IMR-90 (cell line): ENCODE results near the gene LIN52. TPM values are rescaled to one million over a fixed set of nuclear protein-coding genes. Genes with fewer than 3 reads are reported as not detected.

Experiments
- ATAC-seq: fragments of 200-7000 bp; cut with Tn5 transposase; 2 replicates; pipeline ENCODE4 v1.9.1; 2020; ENCODE audit warnings: low read depth, mild to moderate bottlenecking, moderate library complexity
- BruUV-seq: library from RNA; stranded (reverse); fragments of 400-500 nt; replicated peaks from 2 replicates; lab custom pipeline; 2021; lab: Mats Ljungman, UMichigan
- CTCF ChIA-PET: fragments of 300-600 bp; formaldehyde crosslinking; extraction: SDS; loops from one replicate; lab custom pipeline; 2021; ENCODE audit warnings: antibody characterized with exemption; lab: Yijun Ruan, JAX
- POLR2A ChIA-PET: fragments of 300-600 bp; sonication (Branson Sonifier 250); formaldehyde crosslinking; loops from one replicate; lab custom pipeline; 2022; ENCODE audit warnings: antibody characterized with exemption; ENCODE audit not compliant: unreplicated experiment; lab: Charles Lee
- DNase-seq: peaks from one replicate; pipeline ENCODE4 v3.0.0; 2013
- H2AFZ ChIP-seq: replicated peaks from 2 replicates; pipeline ENCODE3; 2013; ENCODE audit warnings: low read length, mild to moderate bottlenecking; ENCODE audit not compliant: poor library complexity
- H2AK5ac ChIP-seq: 2 replicates; pipeline ENCODE4 v1.6.1; 2013; ENCODE audit warnings: low read depth, low read length, inconsistent platforms
- H2AK9ac ChIP-seq: replicated peaks from 2 replicates; pipeline ENCODE3; 2013; ENCODE audit warnings: mild to moderate bottlenecking, low read depth, low read length, moderate library complexity; ENCODE audit not compliant: poor library complexity
- H2BK120ac ChIP-seq: 2 replicates; pipeline ENCODE4 v1.6.1; 2013; ENCODE audit warnings: low read depth, low read length, inconsistent platforms
- H2BK15ac ChIP-seq: 3 replicates; pipeline ENCODE4 v1.6.1; 2013; ENCODE audit warnings: low read depth, low read length, inconsistent platforms
- H2BK20ac ChIP-seq: 2 replicates; pipeline ENCODE4 v1.6.1; 2013; ENCODE audit warnings: low read depth, mild to moderate bottlenecking, inconsistent platforms, low read length, moderate library complexity
- H2BK5ac ChIP-seq: 2 replicates; pipeline ENCODE4 v1.6.1; 2013; ENCODE audit warnings: mild to moderate bottlenecking, low read depth, low read length, inconsistent platforms; ENCODE audit not compliant: poor library complexity, severe bottlenecking
- H3K14ac ChIP-seq: replicated peaks from 2 replicates; pipeline ENCODE4 v1.6.1; 2013; ENCODE audit warnings: low read depth, low read length, inconsistent platforms
- H3K18ac ChIP-seq: 2 replicates; pipeline ENCODE4 v1.6.1; 2013; ENCODE audit warnings: low read depth, low read length, control low read depth
- H3K23ac ChIP-seq: 2 replicates; pipeline ENCODE4 v1.6.1; 2013; ENCODE audit warnings: low read depth, low read length, inconsistent platforms
- H3K27ac ChIP-seq: 2 replicates; pipeline ENCODE4 v1.5.1; 2013; ENCODE audit warnings: mild to moderate bottlenecking, control low read depth, low read length; ENCODE audit not compliant: insufficient read depth
- H3K27me3 ChIP-seq: 2 replicates; pipeline ENCODE4 v1.6.1; 2013; ENCODE audit warnings: low read length; ENCODE audit not compliant: control insufficient read depth, insufficient read depth
- H3K36me3 ChIP-seq: 2 replicates; pipeline ENCODE4 v1.6.1; 2013; ENCODE audit warnings: low read length, mixed read lengths; ENCODE audit not compliant: control insufficient read depth, insufficient read depth
- H3K4ac ChIP-seq: 2 replicates; pipeline ENCODE4 v1.6.1; 2013; ENCODE audit warnings: low read depth, low read length, inconsistent platforms
- H3K4me1 ChIP-seq: 2 replicates; pipeline ENCODE4 v1.6.1; 2013; ENCODE audit warnings: low read length, mixed read lengths; ENCODE audit not compliant: control insufficient read depth, insufficient read depth
- H3K4me2 ChIP-seq: 2 replicates; pipeline ENCODE4 v1.6.1; 2013; ENCODE audit warnings: low read depth, mild to moderate bottlenecking, control low read depth, low read length, moderate library complexity
- H3K4me3 ChIP-seq: 2 replicates; pipeline ENCODE4 v1.5.1; 2013; ENCODE audit warnings: low read depth, mild to moderate bottlenecking, control low read depth, low read length, moderate library complexity; ENCODE audit not compliant: insufficient read depth
- H3K56ac ChIP-seq: 2 replicates; pipeline ENCODE4 v1.6.1; 2013; ENCODE audit warnings: low read length, inconsistent platforms; ENCODE audit not compliant: insufficient read depth; ENCODE audit errors: extremely low read depth
- H3K79me1 ChIP-seq, 2 experiments: 2 replicates each; pipeline ENCODE4 v1.6.1; 2013; ENCODE audit warnings: low read length in 2 of 2, inconsistent platforms in 1 of 2, low read depth in 1 of 2
- H3K9ac ChIP-seq: 2 replicates; pipeline ENCODE4 v1.6.1; 2013; ENCODE audit warnings: low read depth, low read length, control low read depth
- H3K9me1 ChIP-seq: 2 replicates; pipeline ENCODE4 v1.6.1; 2013; ENCODE audit warnings: low read length, inconsistent platforms; ENCODE audit not compliant: insufficient read depth
- H3K9me3 ChIP-seq: 2 replicates; pipeline ENCODE4 v1.6.1; 2013; ENCODE audit warnings: low read length; ENCODE audit not compliant: control insufficient read depth, insufficient read depth
- H4K20me1 ChIP-seq: 2 replicates; pipeline ENCODE4 v1.6.1; 2013; ENCODE audit warnings: low read length, inconsistent platforms; ENCODE audit not compliant: insufficient read depth
- H4K5ac ChIP-seq: 2 replicates; pipeline ENCODE4 v1.6.1; 2013; ENCODE audit warnings: mild to moderate bottlenecking, low read depth, low read length, control low read depth
- H4K8ac ChIP-seq, 2 experiments: 2 replicates each; pipeline ENCODE4 v1.6.1; 2013; ENCODE audit warnings: low read depth in 2 of 2, low read length in 2 of 2, control low read depth in 1 of 2, inconsistent platforms in 1 of 2
- H4K91ac ChIP-seq: 2 replicates; pipeline ENCODE4 v1.6.1; 2013; ENCODE audit warnings: low read depth, low read length, inconsistent platforms; ENCODE audit not compliant: insufficient read depth
- BHLHE40 ChIP-seq: fragments of 150-350 bp; IDR thresholded peaks from 2 replicates; pipeline ENCODE4 v1.6.1; 2016; ENCODE audit warnings: mild to moderate bottlenecking, low read depth, low read length
- CHD1 ChIP-seq: IDR thresholded peaks from 2 replicates; pipeline ENCODE4 v1.6.1; 2012; ENCODE audit warnings: low read depth, low read length, improper control_type of control experiment
- CTCF ChIP-seq: conservative IDR thresholded peaks from 2 replicates; pipeline ENCODE4 v1.5.1; 2012; ENCODE audit warnings: mild to moderate bottlenecking, low read depth, low read length, improper control_type of control experiment
- ELK1 ChIP-seq: fragments of 150-350 bp; IDR thresholded peaks from 2 replicates; pipeline ENCODE4 v1.6.1; 2016; ENCODE audit warnings: low read depth, mild to moderate bottlenecking, low read length, moderate library complexity, borderline replicate concordance
- FOS ChIP-seq: fragments of 150-350 bp; IDR thresholded peaks from 2 replicates; pipeline ENCODE4 v1.6.1; 2016; ENCODE audit warnings: low read depth, low read length
- MAFK ChIP-seq: IDR thresholded peaks from 2 replicates; pipeline ENCODE4 v1.6.1; 2012; ENCODE audit warnings: low read depth, low read length, improper control_type of control experiment
- MAZ ChIP-seq: IDR thresholded peaks from 2 replicates; pipeline ENCODE4 v1.6.1; 2012; ENCODE audit warnings: low read depth, mild to moderate bottlenecking, low read length, improper control_type of control experiment, moderate library complexity, borderline replicate concordance
- MXI1 ChIP-seq: IDR thresholded peaks from 2 replicates; pipeline ENCODE4 v1.6.1; 2012; ENCODE audit warnings: low read depth, mild to moderate bottlenecking, low read length, moderate library complexity, borderline replicate concordance
- POLR2A ChIP-seq: IDR thresholded peaks from 2 replicates; pipeline ENCODE4 v1.6.1; 2012; ENCODE audit warnings: mild to moderate bottlenecking, low read depth, low read length
- RCOR1 ChIP-seq: IDR thresholded peaks from 2 replicates; pipeline ENCODE4 v1.6.1; 2012; ENCODE audit warnings: mild to moderate bottlenecking, low read length, improper control_type of control experiment; ENCODE audit not compliant: insufficient replicate concordance
- RFX5 ChIP-seq: IDR thresholded peaks from 2 replicates; pipeline ENCODE4 v1.8.0; 2012; ENCODE audit warnings: low read depth, mild to moderate bottlenecking, low read length, moderate library complexity
- SMC3 ChIP-seq: fragments of 150-350 bp; IDR thresholded peaks from 2 replicates; pipeline ENCODE4 v1.6.1; 2016; ENCODE audit warnings: low read depth, mild to moderate bottlenecking, antibody characterized with exemption, low read length, moderate library complexity
- USF2 ChIP-seq: fragments of 150-350 bp; IDR thresholded peaks from 2 replicates; pipeline ENCODE4 v1.6.1; 2017; ENCODE audit warnings: mild to moderate bottlenecking, antibody characterized with exemption, low read length, low read depth
- WGBS, 2 experiments: methylation state at CpG; one replicate each; pipeline versions ENCODE4 v1.1.5 to v1.1.7; 2013; ENCODE audit warnings: missing lambda C conversion rate in 2 of 2; ENCODE audit not compliant: insufficient read length in 1 of 2; ENCODE audit errors: extremely low coverage in 2 of 2; 5-methylcytosine and 5-hydroxymethylcytosine counted together
- dilution Hi-C: fragments of 300-500 bp; cut with HindIII; formaldehyde crosslinking; loops from one replicate; pipeline ENCODE4 v1.14.3; 2018; ENCODE audit warnings: low sequenced_read_pairs; ENCODE audit not compliant: unreplicated experiment
- in situ Hi-C: fragments of 300-500 bp; cut with MboI; formaldehyde crosslinking; loops from 3 replicates; pipeline ENCODE4 v1.14.3; 2019; ENCODE audit warnings: low sequenced_read_pairs, inconsistent platforms, mixed read lengths
- intact Hi-C: fragments of 100-400 bp; cut with micrococcal nuclease; formaldehyde crosslinking; loops from 2 replicates; pipeline ENCODE4 v1.10.0; 2022
- polyA plus RNA-seq, 3 experiments: library from polyadenylated mRNA; depleted of rRNA; stranded (reverse); fragments of >200 nt; gene quantifications; 2 replicates each; pipeline ENCODE4 v1.2.3, GENCODE V29; 2012; ENCODE audit warnings: low replicate concordance in 1 of 3
- total RNA-seq: library from RNA; depleted of rRNA; stranded (reverse); fragments of >200 nt; gene quantifications from 2 replicates; pipeline ENCODE4 v1.2.3, GENCODE V29; 2012

The LIN52 gene
- total and polyA plus RNA-seq, 2 of the 4 experiments (the other 2 are of a cell fraction), result 6.1 to 11.5 TPM

- Histone ChIP-seq H3K56ac (no peak overlapping the region), H3K4me1 (no peaks in the 10 kb centered on the region), H3K27ac (no peak overlapping the region), H3K14ac (no peak overlapping the region), H3K79me1 (peaks cover 0 to 5% of the 10 kb centered on the region in 2 experiments; a peak in 1 of 4 replicates), H4K5ac (no peak overlapping the region), H3K27me3 (no peaks in the 10 kb centered on the region), H2AK5ac (no peak overlapping the region), H2AK9ac (no peak overlapping the region), H2AFZ (no peak overlapping the region), H3K4me3 (no peak overlapping the region), H3K9ac (no peak overlapping the region), H3K36me3 (0 out of 2 replicates have a peak, but pooled peaks cover 1% of the 10 kb centered on the region), H4K91ac (no peak overlapping the region), H3K18ac (no peak overlapping the region), H2BK20ac (no peak overlapping the region), H2BK15ac (no peak overlapping the region), H4K8ac (no peak overlapping the region), H3K9me3 (no peaks in the 10 kb centered on the region), H3K4me2 (no peak overlapping the region), H3K23ac (no peak overlapping the region), H4K20me1 (no peaks in the 10 kb centered on the region), H2BK5ac (no peak overlapping the region), H3K9me1 (no peaks in the 10 kb centered on the region; the same call in 1 of the 2 replicates), H3K4ac (no peak overlapping the region), H2BK120ac (no peak overlapping the region)
- DNase-seq, result no peak
- WGBS, 2 experiments, result no CpG with 5 or more reads among the region's 2 CpGs
- no peak for TF ChIP-seq FOS
- TF ChIP-seq CTCF, result no peak
- TF ChIP-seq USF2, result no peak
- TF ChIP-seq RCOR1, result no peak
- no peak for TF ChIP-seq SMC3
- TF ChIP-seq MAZ, result no peak
- no peak for TF ChIP-seq POLR2A
- no peak for TF ChIP-seq ELK1
- no peak for TF ChIP-seq RFX5
- TF ChIP-seq MAFK, result no peak
- no peak for TF ChIP-seq BHLHE40
- no peak for TF ChIP-seq CHD1
- no peak for TF ChIP-seq MXI1
- BruUV-seq, result no TSS peak
- ChIA-PET CTCF (no interaction called here), POLR2A (no interaction called here)
- intact Hi-C loops, result no loop called here
- ATAC-seq, result no peak
- dilution Hi-C loops, result no loop called here
- in situ Hi-C loops, result no loop called here
Observed at GRCh38 chr14:74160763-74161162, 76.0 kb downstream of the LIN52 start.
